ENCODE data around the gene PAK5.

Gene PAK5

GRCh38 chr20:9789131-9789530 lies 49.7 kb downstream of the PAK5 start:
- DNase-seq (ENCODE audit: low spot score), result no peak

- DNase-seq (ENCODE audit: low spot score), result no peak
These were observed 63.7 kb downstream of the PAK5 start for GRCh38 chr20:9775176-9775575.

GRCh38 chr20:9769954-9770353 lies 68.9 kb downstream of the PAK5 start:
- no peak for DNase-seq (ENCODE audit: low spot score)

- DNase-seq (ENCODE audit: low spot score), result no peak
These were observed 77.4 kb downstream of the PAK5 start for GRCh38 chr20:9761476-9761875.

GRCh38 chr20:9759392-9759791 lies 79.5 kb downstream of the PAK5 start:
- no peak for DNase-seq (ENCODE audit: low spot score)

- no peak for DNase-seq (ENCODE audit: low spot score)
These were observed 80.1 kb downstream of the PAK5 start for GRCh38 chr20:9758752-9759151.

GRCh38 chr20:9756660-9757059 lies 82.2 kb downstream of the PAK5 start:
- peak; percentile 31 for DNase-seq (ENCODE audit: low spot score)

GRCh38 chr20:9755301-9755700 lies 83.6 kb downstream of the PAK5 start:
- no peak for DNase-seq (ENCODE audit: low spot score)

GRCh38 chr20:9744551-9744950 lies 94.3 kb downstream of the PAK5 start:
- DNase-seq (ENCODE audit: low spot score), result no peak

GRCh38 chr20:9743871-9744270 lies 95.0 kb downstream of the PAK5 start:
- DNase-seq (ENCODE audit: low spot score), result no peak

GRCh38 chr20:9742821-9743220 lies 96.1 kb downstream of the PAK5 start:
- DNase-seq (ENCODE audit: low spot score), result no peak

GRCh38 chr20:9741996-9742395 lies 96.9 kb downstream of the PAK5 start:
- DNase-seq (ENCODE audit: low spot score), result no peak

GRCh38 chr20:9740486-9740885 lies 98.4 kb downstream of the PAK5 start:
- DNase-seq (ENCODE audit: low spot score), result no peak

- DNase-seq (ENCODE audit: low spot score), result no peak
These were observed 98.9 kb downstream of the PAK5 start for GRCh38 chr20:9739991-9740390.

- no peak for DNase-seq (ENCODE audit: low spot score)
These were observed 102.5 kb downstream of the PAK5 start for GRCh38 chr20:9736373-9736772.

- DNase-seq (ENCODE audit: low spot score), result no peak
These were observed 115.2 kb downstream of the PAK5 start for GRCh38 chr20:9723501-9724202.

- DNase-seq (ENCODE audit: low spot score), result no peak
These were observed 127.0 kb downstream of the PAK5 start for GRCh38 chr20:9711872-9712271.

GRCh38 chr20:9710685-9711084 lies 128.2 kb downstream of the PAK5 start:
- DNase-seq (ENCODE audit: low spot score), result no peak

GRCh38 chr20:9705722-9706476 lies 133.0 kb downstream of the PAK5 start:
- no peak for DNase-seq (ENCODE audit: low spot score)

- no peak for DNase-seq (ENCODE audit: low spot score)
These were observed 139.7 kb downstream of the PAK5 start for GRCh38 chr20:9699181-9699580.

- DNase-seq (ENCODE audit: low spot score), result no peak
These were observed 149.8 kb downstream of the PAK5 start for GRCh38 chr20:9689041-9689440.

- DNase-seq (ENCODE audit: low spot score), result no peak
These were observed 152.0 kb downstream of the PAK5 start for GRCh38 chr20:9686866-9687265.

GRCh38 chr20:9686455-9686854 lies 152.4 kb downstream of the PAK5 start:
- no peak for DNase-seq (ENCODE audit: low spot score)

- no peak for DNase-seq (ENCODE audit: low spot score)
These were observed 152.9 kb downstream of the PAK5 start for GRCh38 chr20:9686001-9686400.
